EL (cell line): ENCODE data around the gene AFF1.

Source experiments
- DNase-seq: peaks from one replicate; pipeline ENCODE4 v3.0.0-alpha.2; 2016

The AFF1 gene

DNA sequence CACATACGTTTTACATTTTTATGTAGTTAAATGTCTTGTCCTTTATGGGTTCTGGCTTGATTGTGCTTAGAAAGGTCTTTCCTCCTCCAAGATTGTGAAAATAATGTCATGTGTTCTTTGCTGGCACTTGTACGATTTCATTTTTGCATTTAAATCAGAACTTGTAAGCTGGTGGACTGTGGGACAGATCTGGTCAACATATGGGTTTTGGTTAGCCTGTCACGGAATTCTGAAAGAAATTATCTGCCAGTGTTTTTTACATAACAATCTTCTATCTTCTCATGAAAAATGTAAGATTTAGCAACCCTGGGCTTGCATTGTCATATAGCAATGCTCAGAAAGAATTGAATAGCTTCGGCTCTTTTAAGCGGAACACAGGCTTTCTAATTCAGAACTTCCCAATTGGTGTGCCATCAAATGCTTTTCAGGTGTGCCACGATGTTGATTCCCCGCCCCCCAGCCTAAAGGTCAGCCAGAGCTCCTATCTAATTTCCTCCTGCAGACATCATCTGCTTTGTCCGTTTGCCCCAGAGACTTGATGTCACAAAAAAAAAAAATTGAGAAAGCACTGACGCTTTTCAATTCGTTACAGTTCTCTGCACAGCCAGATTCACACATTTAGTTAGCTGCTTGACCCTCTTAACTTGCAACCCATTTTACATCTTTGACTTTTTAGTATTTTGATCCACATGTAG, 16.2 kb downstream of the AFF1 start:
- DNase-seq: no peak

- DNase-seq: no peak
Measured at GRCh38 chr4:86955888-86956451, 21.2 kb downstream of the AFF1 start.

DNA sequence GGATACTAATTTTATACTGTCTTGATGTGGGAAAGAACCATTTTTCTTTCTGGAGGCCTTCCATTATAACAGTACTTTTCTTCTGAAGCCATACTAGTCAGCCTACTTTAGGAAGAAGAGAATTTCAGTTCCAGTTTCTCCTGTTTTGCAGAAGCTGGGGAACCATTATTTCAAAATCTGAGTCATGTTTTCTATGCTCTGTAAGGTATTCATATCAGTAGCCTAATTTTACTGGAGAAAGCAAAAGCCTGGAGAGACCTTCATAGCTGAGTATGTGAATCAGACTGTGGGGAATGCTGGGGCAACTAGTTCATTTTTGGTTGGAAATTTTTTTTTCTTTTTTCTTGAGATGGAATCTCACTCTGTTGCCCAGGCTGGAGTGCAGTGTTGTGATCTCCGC, 22.4 kb downstream of the AFF1 start:
- DNase-seq: peak; percentile 77

DNA sequence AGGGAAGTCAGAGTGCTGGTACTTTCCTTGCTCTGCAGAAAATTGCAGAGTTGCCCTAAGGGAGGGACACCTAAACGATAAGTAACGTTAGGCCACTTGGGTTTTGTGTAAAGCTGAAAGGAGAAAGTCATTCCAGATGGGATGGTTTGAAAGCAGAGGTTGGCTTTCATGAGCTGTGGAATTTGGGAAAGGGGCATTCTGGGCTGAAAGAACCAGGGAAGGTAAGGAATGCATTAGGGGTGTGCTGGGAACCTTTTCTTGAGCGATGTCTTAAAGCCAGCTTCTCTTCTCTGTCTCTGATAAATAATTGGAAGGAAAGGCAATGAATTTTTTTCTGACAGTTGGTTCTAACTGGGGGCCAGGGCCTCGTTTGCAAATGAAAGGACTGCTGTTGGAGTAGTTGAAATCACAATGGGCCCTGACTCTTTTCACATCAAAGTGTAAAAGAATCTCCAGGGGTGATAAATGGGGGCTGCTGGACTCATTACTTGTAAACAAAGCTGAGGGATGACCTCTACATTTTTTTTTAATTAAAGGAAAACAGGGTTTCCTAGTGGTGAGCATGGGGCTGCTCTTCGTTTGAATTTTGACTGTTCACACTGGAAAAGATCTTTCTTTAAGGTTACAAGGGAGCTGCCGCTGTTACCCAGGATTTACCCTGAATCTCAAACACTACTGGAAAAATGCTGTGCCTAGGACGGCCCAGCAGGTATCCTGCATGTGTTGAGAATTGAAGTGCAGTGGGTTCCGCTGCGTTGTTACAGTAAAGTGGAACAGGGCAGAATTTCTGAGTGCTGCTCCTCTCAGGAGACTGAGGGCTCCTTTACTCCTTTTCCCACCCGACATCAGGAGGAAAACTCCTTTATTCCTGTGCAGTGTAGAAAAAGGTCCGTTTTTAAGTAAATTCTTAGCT, 25.0 kb downstream of the AFF1 start:
- no peak for DNase-seq

DNA sequence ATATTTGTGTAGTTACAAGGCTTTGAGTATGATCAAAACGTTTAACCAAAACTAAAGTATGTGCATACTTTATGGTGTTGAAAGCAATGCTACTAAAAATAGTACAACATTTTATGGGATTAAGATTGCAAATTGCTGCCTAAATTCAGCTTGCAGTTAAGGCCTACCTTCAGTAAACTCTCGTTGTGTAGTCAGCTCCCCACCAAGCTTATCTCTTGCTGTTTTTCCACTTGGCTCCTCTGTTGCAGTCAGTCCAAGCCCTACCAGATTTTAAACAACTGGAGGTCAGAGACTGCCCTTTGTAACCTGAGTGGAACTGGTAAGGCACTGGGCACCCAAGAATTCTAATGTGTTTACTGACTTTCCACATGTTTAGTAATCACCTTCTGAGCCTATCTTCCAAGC, 25.7 kb downstream of the AFF1 start:
- DNase-seq: no peak

- DNase-seq: no peak
Measured at GRCh38 chr4:86961116-86961515, 26.3 kb downstream of the AFF1 start.

GRCh38 chr4:86961605-86962295, 26.9 kb downstream of the AFF1 start:
- DNase-seq: peak; percentile 6

DNA sequence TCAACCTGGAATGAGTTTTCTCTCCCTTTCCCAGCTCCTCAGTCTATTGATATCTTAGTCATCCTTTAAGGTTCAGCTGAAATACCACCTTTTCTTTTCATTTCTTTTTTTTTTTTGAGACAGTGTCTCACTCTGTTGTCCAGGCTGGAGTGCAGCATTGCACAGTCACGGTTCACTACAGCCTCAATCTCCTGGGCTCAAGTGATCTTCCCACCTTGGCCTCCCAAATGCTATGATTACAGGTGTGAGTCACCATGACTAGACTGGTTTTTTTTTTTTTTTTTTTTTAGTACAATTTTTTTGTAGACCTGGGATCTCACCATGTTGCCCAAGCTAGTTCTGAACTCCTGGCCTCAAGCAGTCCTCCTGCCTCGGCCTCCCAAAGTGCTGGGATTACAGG, 28.9 kb downstream of the AFF1 start:
- no peak for DNase-seq

GRCh38 chr4:86965019-86965976, 30.5 kb downstream of the AFF1 start:
- no peak for DNase-seq

GRCh38 chr4:86967073-86967472, 32.3 kb downstream of the AFF1 start:
- DNase-seq: no peak

DNA sequence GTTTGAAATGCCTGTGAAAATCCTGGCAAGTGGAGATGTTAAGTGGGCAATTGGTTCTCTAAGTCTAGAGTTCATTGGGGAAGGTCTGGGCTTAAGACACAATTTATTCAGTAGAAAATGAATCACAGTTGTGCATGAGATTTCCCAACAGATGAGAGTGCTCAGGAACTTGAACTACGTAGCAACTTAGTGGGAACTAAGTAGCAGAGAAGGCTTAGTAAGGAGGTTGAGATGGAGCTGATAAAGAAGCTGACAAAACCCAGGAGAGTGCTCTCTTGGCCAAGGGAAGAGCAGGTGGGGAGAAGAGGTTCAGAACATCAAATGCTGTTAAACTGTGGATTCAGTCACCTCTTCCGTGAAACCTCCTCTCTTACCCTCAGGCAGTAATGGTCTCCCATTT, 33.0 kb downstream of the AFF1 start:
- DNase-seq: no peak

DNA sequence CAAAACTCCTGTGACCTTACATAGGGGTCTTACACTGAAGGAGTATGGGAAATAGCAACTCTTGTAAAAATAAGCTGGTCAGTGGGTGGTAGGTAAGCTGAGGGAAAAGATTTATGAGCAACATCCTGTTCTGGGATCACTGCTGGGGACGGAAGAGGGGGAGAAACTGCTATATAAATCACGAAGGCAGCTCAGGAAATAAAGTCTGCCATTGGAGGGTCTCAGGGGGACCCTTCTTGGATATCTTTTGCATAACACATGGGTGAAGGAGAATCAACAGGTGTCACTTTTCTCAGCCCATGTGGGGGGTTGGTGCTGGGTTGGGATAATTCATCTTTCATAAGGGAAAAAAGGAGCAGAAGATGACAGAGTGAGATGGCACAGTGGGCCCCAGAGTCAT, 33.7 kb downstream of the AFF1 start:
- DNase-seq: no peak

DNA sequence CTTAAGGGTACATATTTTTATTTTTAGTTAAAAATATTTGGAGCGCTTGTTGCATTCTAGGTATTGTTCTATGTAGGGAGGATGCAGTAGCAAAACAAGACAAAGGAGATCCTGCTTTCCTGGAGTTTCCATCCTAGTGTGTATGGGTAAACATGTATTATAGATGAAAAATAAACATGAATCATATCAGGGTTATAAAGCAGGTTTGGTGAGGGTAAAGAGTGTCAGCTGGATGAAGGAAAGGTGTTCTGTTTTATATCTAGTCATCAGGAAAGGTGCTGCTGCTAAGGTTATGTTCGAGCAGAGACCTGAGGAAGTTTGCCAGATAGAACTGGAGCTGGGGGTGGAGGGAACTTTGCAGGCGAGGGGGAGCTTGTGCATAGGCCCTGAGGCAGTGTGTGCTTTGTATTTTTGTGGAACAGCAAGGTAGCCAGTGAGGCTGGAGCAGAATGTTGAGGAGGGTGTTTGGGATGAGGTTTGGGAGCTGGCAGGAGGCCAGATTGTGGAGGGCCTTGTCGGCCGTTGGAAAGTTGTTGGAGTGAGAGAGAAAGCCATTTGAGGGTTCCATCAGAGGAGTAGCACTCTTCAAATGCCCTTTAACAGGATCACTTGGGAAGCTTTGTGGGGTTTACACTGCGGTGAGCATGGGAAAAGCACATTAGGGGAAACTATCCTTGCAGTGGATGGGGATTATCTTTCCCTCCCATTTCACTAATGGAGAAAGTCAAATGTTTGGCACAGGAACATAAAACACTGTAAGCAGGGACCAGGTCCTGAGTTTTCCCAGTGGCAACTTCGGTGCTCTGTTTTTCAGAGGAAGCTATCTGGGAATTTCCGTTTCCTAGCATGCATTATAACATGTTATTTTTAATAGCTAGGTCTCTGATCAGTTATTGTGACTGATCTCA, 35.9 kb downstream of the AFF1 start:
- no peak for DNase-seq

GRCh38 chr4:86971355-86971683, 36.5 kb downstream of the AFF1 start:
- DNase-seq: no peak

DNA sequence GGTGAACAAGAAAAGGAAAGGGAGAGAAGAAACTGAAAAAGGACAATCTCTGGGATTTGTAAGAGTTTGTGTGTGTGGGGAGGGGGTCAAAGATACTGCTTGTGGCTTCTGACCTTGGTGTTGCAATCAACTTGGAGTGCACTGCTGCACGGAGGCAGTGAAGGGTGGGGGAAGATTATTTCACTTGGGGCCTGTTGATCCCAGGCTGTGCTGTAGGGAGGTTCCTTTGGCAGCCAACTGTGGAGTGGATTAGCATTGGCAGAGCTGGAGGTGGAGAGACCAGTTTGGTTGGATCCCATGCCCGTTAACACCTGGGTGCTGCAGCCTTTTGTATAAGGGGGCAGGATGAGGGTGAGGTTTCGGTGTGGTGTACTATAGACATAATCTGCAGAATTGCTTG, 38.2 kb downstream of the AFF1 start:
- peak; percentile 1 for DNase-seq

DNA sequence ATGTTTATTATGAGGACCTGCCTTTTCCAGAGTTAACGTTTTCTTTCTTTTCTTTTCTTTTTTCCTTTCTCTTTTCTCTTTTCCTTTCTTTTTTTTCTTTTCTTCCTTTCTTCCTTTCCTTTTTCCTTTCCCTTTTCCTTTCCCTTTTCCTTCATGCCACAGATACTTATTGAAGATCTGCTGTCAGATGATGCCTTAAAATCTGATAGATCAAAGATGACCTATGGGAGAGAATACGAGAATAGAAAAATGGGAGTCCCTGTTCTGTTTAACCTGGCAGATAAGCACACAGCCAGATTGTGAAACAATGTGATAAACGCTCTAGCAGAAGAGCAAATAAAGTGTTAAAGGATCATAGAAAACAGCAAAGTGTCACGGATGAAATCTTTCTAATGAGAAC, 38.9 kb downstream of the AFF1 start:
- DNase-seq: no peak

- DNase-seq: peak; percentile 23
Measured at GRCh38 chr4:86974551-86974994, 39.8 kb downstream of the AFF1 start.

GRCh38 chr4:86975927-86976326, 41.1 kb downstream of the AFF1 start:
- DNase-seq: no peak

DNA sequence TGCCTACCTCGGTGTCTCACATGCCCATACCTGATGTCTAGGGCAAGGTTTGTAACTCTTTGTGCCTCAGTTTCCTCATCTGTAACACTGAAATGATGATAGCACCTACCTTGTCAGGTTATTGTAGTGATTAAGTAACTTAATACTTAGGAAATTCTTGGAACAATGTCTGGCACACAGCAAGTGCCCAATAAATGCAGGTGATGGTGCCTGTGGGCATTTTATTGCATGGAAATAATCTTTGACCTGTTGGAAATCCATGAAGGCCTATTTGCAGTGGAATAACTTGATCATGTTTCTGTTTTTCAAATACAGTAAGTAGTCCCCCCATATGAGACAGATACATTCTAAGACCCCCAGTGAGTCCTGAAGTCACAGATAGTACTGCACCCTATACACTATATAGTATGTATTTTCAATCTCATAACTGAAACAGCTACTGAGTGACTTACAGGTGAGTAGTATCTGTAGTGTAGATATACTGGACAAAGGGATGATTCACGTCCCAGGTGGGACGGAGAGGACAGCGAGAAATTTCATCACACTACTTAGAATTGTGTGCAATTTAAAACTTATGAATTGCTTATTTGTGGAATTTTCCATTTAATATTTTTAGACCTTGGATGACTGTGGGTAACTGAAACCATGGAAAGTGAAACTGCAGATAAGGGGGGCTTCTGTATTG, 42.1 kb downstream of the AFF1 start:
- no peak for DNase-seq

DNA sequence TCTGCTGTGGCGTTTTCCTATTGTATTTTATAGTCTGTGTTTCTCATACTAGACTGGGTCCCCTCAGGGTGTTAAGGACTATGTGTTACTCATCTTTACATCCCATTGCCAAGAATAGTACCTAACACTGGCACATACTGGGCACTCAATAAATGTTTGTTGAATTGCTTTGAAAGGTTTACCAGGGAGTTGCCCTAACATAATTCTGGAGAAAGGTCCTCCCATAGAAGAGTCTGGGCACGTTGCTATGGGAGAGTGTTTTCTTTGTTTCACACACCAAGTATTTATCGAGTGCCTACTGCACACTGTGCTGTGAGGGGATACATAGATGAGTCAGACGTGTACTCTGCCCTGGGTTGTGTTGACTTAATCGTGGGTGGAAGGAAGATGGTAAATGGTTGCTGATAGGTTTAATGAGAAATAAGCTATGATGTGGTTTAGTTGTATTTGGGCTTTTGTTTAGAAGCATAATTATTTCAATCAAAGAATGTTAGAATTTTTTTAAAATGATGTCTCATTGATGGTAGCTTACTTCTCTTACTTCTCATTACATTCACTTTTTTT, 42.9 kb downstream of the AFF1 start:
- peak; percentile 74 for DNase-seq
